Body of pancreas (tissue), 4 donors: Measurements from ENCODE around the gene ABCC6.

Experiments
- CTCF ChIP-seq, 7 experiments: fragments of 450-650 bp in 4 of 7; fragments of 200-600 bp in 3 of 7; sonication (generic) in 3 of 7; IDR thresholded peaks; one replicate each; pipeline ENCODE4 v1.5.1; 2016 to 2019; ENCODE audit warnings: antibody characterized with exemption in 7 of 7
- POLR2A ChIP-seq, 3 donors: fragments of 450-650 bp; IDR thresholded peaks; one replicate each; pipeline ENCODE4 v1.6.1; 2016; ENCODE audit warnings: antibody characterized with exemption in 3 of 3, mild to moderate bottlenecking in 2 of 3

GRCh38 chr16:16164243-16164642, 59.1 kb downstream of the ABCC6 start:
- TF ChIP-seq CTCF (IDR thresholded peaks at IDR 0.05), result no peak
- TF ChIP-seq POLR2A (IDR thresholded peaks at IDR 0.05), result no peak
